ENCODE measurements around the gene HIRA. TPM values are rescaled to one million over a fixed set of nuclear protein-coding genes. Genes with fewer than 3 reads are reported as not detected.

HIRA gene
- total and polyA plus RNA-seq, 9 of the 15 experiments (the other 6 are each of a cell fraction or from before 2014, with no cell fraction given) = 0.96 to 132 (median 58.4) TPM

- TF ChIP-seq ZMIZ1 (IDR thresholded peaks at IDR 0.05; ENCODE audit: low read depth in 2 of 2, low read length in 2 of 2) (peak in 1 of 2 experiments; percentile 46; a peak in 1 of 4 replicates), ZSCAN29 (IDR thresholded peaks at IDR 0.05) (0 out of 2 replicates have a peak, but pooled peaks have one; percentile 53), POLR2AphosphoS5 (IDR thresholded peaks at IDR 0.05; ENCODE audit: control insufficient read depth, insufficient read depth, low read depth, low read length) (no peak), ZNF639 (CRISPR knock-in tag; conservative IDR thresholded peaks at IDR 0.05 in 1 of 2, IDR thresholded peaks at IDR 0.05 in 1 of 2) (peak in 1 of 2 experiments; percentile 16; a peak in 2 of 4 replicates), MTA1 (IDR thresholded peaks at IDR 0.05; ENCODE audit: borderline replicate concordance) (0 out of 2 replicates have a peak, but pooled peaks have one; percentile 10), KDM2B (CRISPR knock-in tag; IDR thresholded peaks at IDR 0.05) (peak; percentile 81; the same call in 1 of the 2 replicates), MED1 (CRISPR knock-in tag; IDR thresholded peaks at IDR 0.05; ENCODE audit: borderline replicate concordance) (no peak), ZNF583 (CRISPR knock-in tag; IDR thresholded peaks at IDR 0.05) (0 out of 2 replicates have a peak, but pooled peaks have one; percentile 68), ZNF830 (CRISPR knock-in tag; IDR thresholded peaks at IDR 0.05) (0 out of 2 replicates have a peak, but pooled peaks have one; percentile 77), ZBTB17 (CRISPR knock-in tag; IDR thresholded peaks at IDR 0.05) (peak; percentile 74; the same call in 1 of the 2 replicates), E2F6 (IDR thresholded peaks at IDR 0.05; ENCODE audit: borderline replicate concordance in 1 of 2, extremely low read depth in 1 of 2, insufficient read depth in 1 of 2, insufficient read length in 1 of 2, low read depth in 1 of 2, low read length in 1 of 2, poor library complexity in 1 of 2, severe bottlenecking in 1 of 2) (peak in 1 of 2 experiments; percentile 56), DPF2 (IDR thresholded peaks at IDR 0.05) (peak; percentile 6; the same call in 1 of the 2 replicates), GTF2F1 (IDR thresholded peaks at IDR 0.05; ENCODE audit: low read depth, low read length) (0 out of 2 replicates have a peak, but pooled peaks have one; percentile 36), CHD2 (IDR thresholded peaks at IDR 0.05; ENCODE audit: low read depth, low read length) (0 out of 2 replicates have a peak, but pooled peaks have one; percentile 12), NKRF (IDR thresholded peaks at IDR 0.05; ENCODE audit: borderline replicate concordance) (no peak), ZFPM2 (CRISPR knock-in tag; IDR thresholded peaks at IDR 0.05) (peak; percentile 93; the same call in 1 of the 2 replicates), E2F1 (CRISPR knock-in tag; IDR thresholded peaks at IDR 0.05) (peak; percentile 88), SMARCB1 (IDR thresholded peaks at IDR 0.05; ENCODE audit: insufficient read length, low read depth) (peak; percentile 27), ELF2 (CRISPR knock-in tag; IDR thresholded peaks at IDR 0.05) (peak; percentile 81; the same call in 1 of the 2 replicates)
Observed at GRCh38 chr22:19291218-19291579, 140.3 kb downstream of the HIRA start (continued).
